ENCODE data around the gene RREB1.
A peak's percentile ranks its signal among the peaks of the same experiment; 100 is the strongest.

The RREB1 gene

DNA sequence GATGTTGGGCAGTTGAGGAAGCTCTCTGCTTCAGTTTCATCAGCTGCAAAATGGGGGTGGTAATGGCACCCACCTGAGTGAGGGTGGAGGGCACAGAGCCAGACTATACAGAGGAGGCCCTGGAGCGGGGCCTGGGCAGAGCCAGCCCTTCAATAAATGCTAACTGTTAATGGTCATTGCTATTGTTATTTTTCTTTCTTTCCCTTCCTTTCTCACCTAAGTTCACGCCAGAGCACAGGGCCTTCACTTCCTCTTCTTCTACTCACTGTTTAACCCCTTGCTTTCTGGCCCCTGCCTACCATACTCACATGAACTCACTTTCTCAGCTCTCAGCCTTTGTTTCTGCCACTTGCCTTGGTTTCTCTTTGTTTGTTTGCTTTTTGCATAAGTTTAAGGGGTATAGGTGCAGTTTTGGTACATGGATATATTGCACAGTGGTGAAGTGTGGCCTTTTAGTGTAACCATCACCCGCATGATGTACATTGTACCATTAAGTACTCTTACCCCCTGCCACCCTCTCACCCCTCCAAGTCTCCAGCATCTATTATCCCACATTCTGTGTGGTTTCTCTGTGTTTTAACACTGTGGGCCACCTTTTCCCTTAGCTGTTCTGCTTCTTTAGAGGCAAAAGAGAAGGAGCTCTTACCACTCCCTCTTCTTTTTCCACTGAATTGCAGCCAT lies 7.5 kb upstream of the RREB1 start:
- no peak for DNase-seq (ENCODE audit: low read depth)

DNA sequence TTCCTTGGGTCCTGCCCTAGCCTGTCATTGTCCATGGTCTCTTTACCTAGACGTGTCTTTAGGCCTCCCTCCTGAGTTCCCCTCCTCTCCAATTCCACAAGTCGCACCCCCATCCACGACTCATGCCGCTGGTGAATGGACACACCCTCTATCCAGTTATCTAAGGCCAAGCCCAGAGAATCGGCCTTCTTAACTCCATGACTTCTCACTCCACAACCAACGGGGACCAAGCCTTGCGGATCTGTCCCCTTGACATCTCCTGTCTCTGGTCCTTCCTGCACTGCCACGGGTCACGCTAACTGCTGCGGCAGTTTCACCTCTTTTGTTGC lies 7.0 kb upstream of the RREB1 start:
- no peak for DNase-seq (ENCODE audit: low read depth)

DNA sequence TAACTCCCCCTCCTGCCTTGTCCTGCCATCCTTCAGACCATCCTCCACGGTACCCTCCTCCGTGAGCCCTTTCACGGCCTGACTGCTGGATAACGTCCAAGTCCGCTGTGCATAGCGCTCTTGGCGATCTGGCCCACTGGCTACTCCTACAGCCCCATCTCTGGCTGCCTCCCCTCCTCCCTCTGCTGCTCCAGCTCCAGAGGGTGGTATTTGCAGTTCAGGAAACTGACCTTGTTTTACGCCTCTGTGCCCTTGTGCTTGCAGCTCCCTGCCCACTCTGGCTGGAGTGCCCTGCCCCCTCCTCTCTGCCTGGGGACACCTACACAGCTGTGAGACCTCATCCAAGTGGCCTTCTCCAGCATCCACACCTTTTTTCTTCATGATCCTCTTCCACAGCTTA lies 6.5 kb upstream of the RREB1 start:
- DNase-seq (ENCODE audit: low read depth) = no peak

DNA sequence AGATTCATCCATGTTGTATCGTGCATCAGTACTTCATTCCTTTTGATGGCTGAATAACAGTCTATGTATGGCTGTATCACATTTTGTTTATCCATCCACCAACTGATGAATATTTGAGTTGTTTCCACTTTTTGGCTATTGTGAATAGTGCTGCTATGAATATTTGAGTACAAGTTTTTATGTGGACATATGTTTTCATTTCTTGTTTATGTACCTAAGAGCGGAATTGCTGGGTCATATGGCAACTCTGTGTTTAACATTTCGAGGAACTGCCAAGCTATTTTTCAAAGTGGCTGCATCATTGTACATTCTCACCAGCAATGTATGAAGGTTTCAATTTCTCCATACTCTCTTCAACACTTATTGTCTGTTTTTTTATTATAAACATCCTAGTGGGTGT lies 3.0 kb upstream of the RREB1 start:
- DNase-seq (ENCODE audit: low read depth) = no peak

DNA sequence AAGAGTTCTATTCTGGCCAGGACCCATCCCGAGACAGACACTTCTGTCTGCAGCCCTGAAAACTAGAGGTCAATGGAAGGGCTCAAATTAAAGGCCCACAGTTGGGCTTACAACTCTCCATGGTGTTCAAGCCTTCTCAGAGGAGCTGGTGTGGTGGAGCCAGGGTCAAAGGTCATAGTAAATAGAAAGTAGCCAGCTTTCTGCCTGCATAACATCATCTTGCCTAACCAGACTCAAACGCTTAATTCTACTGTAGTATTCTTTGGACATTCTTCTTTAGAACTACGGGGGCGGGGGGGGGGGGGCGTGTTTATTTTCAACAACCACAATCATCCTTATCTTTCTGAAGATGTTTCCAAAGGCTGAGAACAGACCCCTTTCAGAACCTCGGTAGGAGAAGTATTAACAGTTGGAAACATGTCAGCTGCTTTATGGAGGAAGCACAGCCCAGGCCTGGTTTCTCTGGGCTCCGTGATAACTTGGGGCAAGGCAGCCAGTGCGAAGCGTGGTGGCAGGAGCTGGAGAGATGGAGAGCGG lies 1.5 kb upstream of the RREB1 start:
- DNase-seq (ENCODE audit: low read depth) = no peak

DNA sequence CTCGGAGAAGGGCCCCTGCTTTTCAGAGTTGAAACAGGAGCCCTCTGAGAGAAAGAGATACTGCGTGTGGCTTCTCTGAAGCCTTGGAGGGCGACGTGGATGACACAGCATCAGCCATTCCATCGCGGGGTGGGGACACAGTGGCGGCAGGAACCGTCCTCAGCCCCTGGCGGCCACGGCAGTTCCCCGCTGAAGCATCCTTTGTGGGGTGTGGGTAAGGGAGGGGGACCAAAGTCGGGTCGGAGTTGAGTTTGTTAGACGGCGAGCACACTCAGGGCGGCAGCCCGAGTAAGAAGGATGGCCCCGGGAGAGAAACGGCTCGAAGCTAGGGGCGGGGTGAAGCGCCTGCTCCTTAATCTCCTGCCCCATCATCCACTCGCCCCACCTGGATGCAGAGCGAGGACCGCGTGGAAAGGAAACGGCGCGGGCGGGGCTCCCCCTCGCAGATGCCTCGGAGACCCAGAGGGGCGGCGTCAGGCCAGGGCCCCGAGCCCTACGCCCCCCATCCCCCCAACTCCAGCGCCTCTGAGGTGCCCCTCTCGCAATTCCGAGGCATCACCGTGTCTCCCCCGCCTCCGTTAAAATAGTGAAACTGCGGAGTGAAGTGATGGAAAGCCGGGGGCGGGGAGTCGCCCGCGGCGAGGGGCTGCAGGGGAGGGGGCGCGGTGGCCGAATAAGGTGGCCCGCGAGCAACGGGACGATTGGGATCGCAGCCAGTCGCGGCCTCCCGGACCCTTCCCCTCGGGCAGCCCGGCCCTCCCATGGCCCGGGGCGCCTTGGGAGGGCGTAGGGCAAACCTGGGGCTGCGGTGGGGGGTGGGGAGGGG lies 796 bp upstream of the RREB1 start:
- DNase-seq (ENCODE audit: low read depth) = peak; percentile 51

DNA sequence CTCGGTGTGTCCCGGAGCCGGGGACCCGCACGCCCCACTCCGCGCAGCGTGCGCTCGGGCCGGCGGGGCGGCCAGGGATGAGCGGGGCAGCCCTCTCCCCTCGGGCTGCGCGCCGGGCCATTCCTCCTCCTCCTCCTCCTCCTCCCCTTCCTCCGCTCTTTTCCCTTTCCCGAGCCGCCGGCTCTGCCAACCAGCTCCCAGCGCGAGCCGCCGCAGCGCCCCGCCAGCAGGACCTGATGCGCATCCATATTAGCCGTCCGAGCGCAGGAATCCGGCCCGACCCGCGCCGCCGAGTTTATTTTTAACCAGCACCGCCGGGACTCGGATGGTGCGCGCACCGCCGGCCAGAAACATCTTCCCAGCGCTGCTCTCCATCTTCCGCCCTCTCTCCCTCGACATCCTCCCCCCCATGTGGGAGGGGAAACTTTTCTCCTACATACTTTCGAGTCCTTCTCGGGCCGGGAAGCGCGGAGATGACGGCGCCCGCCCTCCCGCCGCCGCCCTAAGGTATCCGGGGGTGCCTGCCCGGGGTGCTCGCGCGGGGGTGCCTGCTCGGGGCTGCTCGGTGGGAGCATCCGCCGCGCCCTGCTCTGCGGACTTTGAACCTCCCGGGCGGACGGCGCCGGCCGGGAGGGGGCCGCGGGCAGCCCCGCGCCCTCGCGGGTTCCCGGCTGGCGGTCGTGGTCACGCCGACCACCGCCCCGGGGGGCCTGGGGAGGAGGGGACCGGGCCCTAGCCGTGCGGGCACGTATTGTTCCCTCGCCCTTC lies 619 bp downstream of the RREB1 start:
- DNase-seq (ENCODE audit: low read depth) = peak; percentile 35

DNA sequence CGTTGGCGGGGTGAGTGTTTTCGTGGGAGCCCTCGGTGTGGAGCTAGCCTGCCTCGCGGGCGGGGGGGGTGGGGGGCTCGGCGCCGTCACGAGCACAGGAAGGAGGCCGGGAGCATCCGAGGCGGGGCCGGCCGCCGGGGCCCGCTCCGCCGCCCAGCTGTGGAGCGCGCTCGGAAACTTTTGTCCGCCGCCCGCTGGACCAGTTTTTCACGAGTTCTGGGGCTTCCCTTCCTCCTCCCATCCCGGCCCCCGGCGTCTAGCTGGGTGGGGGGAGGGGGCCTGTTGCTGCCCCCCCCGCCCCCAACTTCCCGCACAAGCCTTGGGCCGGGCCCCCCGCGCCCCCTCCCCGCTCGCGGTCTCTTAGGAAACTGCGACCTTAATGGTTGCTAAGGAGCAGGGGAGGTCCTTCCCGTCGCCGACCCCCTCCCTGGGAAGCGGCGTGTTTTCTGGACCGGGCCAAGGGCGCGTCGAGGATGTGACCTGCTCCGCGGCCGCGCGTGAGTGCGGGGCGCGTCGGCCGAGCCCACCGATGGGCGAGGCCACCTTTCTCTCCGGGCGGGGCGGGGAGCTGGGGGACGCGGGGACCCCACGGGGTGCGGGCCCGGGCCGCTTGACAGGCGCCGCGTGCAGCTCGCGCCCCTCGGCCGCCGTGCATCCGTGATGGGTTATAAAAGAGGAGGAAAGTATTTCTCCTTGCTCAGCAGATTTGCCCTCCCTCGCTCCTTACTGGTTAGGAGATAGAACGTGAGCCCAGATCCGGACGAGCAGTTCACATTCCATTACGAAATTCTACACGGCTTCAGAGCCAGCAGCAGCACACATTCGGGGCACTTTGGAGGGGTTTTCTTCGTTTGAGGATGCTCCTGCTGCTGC lies 1.4 kb downstream of the RREB1 start:
- DNase-seq (ENCODE audit: low read depth) = peak; percentile 19

DNA sequence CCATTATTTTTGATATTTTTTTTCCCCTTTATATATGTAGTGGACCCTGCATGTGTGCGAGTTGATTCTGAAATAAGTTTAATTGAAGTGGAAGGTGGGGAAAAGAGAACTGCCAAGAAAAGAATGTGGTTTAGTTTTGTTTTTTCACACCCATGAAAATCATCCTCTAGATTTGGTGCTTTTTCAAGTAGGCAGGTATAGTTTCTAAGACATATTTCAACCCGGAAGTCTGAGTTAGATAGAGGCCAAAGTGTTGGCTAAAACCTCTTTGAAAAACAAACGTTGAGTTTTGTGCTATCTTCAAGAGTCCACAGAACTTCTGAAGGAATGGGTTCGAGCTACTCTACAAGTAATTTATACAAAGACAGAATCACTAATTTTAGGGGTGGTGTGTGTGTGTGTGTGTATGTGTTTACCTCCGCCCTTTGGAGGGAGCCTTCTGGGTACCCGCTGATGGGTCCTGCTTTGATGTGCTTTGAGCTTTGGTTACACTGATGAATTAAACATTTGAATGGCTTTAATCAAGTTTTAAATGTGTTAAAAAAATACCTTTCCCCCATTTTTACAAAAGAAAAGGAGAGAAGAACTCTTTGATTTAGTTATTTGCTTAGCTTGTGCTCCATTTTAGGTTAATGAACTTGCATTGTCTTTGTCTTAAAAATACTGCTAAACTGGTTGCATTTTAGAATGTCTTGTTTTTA lies 2.5 kb downstream of the RREB1 start:
- no peak for DNase-seq (ENCODE audit: low read depth)

DNA sequence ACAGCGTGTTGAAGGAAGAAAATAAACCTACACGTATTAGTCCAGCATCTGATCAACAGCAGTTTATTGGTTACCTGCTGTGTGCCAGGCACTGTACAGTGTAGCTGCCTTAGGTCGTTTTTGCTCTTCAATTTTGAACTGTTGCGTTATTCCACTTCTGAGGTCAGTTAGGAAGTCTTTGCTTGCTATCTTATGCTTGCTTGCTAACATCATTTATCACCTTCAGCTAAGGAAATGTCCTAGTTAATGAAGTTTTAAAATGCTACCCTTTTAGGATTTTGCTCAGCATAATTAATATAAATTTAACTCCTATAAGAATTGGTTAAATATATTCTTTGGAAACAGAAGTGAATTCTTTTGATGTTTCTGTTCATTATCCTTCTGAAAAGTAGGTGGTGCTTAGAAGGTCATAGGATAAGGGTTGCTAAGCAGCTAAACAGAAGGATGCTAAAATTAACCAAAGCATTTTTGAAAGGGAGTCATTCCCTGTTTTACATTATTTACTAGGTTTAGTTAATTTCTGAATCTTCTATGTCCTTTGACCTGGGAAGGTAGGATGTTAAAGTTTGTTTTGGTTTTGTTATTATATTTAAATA lies 3.4 kb downstream of the RREB1 start:
- no peak for DNase-seq (ENCODE audit: low read depth)

DNA sequence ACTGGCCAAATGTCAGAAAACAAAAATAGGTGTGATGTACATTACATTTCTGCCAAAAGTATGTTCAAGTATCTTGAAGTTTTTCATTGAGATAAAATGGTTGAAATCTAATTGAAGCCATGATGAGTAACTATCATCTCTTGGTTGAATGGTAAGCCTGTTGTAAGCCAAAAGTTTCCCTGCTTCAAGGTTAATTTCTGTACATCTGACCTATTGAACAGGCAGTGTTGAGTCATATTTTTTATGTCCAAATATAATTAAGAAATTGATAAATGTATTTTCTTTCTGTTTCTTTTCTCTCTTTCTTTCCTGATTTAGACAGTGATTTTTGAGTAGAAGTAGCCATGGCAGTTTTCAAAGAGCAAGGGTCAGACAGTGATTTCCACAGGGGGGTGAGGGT lies 4.4 kb downstream of the RREB1 start:
- no peak for DNase-seq (ENCODE audit: low read depth)

DNA sequence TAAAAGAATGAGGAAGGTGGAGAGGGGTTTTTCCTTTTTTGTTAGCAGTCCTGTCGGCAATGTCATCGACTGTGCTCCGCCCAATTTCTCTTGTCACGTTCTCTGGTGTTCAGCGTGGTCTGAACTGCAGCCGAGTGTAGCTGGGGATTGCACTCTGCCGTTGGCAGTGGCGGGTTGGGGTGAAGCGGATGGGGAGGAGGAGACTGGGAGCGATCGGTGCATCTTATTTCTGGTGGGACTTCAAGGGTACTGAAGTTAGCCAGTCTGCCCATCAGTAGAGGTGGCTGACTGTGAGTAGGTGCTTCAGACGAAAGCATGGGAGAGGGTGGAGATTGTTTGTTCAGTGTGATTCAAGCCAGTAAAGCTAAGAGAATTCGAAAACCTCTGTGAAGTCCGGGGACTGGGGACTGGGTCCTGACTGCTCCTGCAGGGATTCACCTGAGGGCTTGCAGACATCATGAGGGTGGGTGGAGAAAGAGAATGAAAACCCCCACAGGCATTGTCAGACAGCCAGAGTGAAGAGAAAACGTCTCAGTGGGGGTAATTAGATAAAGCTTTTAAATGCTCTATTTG lies 5.1 kb downstream of the RREB1 start:
- peak; percentile 19 for DNase-seq (ENCODE audit: low read depth)

DNA sequence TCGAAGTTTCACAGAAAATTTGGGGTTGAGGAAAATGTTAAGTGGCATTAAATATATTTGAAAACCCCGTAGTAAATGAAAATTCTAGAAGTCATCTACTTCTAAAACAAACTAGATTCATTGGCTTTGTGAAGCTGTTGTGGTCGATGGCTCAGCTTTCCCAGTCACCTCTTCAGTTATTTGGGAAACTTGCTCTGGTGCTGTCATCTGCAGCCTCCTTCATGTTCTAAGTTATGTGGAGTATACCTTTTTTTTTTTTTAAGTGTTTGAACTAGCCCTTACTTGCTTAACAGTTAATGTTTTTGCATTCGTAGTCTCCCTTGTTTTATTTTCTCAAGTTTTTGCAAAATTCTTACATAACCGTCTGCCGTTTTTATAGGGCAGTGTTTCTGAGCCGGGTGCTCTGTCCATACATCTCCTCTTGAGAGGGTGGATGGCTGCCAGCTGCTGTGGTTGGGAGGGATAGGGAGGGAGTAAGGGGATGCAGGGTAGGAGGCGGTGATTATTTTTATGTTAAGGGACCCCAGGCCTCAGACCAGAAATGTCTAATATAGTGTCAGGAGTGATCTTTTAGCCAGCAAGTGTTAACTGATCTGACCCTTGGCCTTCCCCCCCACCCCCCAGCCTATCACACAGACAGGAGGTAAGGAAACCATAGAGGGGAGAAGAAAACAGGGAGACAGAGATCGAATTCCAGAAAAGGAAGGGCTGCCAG lies 7.1 kb downstream of the RREB1 start:
- DNase-seq (ENCODE audit: low read depth) = no peak

DNA sequence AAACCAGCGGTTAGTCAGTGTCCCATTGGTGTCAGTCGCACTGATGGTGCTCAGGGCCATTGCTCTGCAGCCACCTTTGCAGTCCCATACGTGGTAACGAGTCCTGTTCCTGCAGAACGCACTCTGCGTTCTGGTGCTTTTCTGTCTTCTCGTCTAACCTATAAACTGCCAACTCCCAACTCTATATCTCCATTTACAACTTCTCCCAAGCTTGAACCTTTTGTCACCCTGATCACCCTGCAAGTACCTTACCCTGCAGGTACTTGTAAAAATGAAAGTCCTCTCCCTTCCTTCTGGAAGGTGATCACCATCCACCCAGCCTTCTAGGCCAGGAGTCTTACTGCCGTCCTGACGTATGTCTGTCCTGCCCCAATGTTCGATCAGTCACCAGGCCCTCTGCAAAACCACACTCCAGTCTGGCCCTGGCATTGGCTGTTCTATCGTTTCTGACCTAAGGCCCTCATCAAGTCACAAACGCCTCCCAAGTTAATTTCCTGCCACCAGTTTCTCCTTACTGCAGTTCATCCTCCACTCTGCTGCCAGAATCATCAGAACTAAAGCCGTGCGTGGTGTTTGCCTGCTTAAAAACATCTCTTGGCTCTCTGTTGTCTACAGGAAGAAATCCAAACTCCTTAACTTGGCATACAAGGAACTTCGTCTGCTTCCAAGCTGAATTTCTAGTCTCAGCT lies 7.9 kb downstream of the RREB1 start:
- DNase-seq (ENCODE audit: low read depth) = no peak

DNA sequence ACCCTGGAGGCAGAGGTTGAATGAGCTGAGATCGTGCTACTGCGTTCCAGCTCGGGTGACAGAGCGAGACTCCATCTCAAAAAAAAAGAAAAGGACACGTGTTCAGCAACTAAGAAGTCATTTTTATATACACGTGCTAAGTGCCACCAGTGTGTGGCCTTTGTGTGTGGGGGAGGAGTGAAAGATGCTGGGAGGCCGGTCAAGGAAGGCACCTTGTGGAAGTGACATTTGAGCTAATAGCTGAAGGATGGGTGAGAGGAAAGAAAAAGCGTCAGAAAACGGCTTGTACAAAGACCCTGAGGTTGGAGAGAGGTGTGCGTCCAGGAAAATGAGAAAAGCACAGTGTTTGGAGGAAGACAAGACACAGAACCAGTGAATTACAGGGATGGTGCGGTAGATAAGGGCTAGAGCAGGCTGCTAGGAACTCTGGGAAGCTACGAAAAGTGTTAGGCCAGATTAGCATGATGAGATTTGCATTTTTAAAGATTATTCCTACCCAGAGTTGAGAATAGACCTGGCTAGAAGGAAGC lies 11.6 kb downstream of the RREB1 start:
- no peak for DNase-seq (ENCODE audit: low read depth)

DNA sequence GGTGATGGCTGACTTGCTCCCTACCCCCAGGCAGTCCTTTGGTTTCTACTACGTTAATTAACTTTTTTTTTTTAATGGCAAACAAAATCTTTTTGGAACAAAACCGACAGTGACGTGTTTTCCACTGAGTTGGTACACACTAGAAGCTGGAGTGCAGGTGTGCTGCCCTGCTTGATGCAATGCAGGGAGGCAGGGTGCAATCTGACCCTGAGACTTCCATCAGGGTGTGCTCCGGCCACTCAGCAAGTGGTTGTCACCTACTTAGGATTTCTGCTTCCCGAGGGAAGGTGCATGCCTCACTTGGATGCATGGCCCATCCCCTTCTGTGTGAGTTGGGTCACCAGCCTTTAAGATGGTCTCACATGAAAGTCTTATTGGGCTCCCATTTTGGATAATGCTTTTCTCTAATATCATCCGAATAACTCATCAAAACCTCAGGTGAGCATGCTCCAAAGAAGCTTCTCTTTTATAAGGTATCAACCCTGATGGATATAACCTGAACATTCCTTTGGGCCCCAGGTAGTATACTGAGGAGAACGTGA lies 14.0 kb downstream of the RREB1 start:
- no peak for DNase-seq (ENCODE audit: low read depth)

DNA sequence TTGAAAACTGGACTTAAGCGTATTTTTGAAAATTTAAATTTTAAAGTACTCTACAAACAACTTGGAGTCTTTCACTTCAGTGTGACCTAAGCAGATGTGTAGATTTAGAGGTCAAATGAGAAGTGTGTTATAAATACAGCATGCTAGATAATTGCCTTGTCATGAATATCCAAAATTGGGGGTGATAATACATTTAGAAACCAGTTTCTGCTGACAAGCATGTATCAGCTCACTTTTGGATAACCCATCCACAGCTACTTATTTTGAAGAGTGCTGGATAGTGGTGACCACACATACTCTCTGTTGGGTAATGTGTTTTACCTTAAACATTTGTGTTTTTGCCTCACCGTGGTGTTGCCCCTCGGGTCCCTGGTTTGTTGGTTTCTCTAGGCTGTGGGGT lies 14.9 kb downstream of the RREB1 start:
- no peak for DNase-seq (ENCODE audit: low read depth)

DNA sequence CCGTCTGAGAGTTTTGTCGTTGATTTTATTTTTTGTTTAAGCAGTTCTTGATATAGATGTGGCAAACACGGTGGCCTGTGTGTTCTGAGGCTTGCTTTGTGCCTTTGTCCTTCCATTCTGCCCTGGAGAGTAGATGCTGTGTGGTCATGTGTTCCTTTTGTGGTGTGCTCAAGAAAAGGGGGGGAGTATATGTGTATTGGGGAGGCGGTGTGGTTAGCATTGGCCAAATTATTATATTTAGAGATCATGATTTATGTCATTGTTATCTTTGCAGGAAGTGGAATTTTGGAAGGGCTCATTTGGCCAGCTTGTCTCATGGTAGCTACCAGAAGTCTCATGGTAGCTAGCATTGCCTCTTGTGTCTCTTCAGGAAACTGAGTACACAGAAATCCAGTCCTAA lies 16.4 kb downstream of the RREB1 start:
- DNase-seq (ENCODE audit: low read depth) = no peak

DNA sequence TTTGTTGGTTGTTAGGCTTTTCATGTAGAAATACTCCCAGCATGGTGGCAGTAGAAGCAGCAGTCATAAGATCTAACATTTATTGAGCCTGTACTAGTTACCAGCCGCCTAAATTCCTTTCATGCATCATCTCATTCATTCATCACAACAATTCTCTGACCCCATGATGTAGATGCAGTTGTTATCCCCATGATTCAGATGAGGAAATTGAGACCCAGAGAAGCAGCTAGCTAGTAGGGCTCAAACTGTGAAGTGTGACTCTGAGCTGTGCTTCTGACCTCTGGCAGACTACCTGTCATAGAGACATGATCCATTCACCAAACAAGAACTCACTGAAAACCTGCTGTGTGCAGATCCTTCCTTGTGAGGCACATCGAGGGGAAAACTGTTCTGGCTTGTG lies 16.9 kb downstream of the RREB1 start:
- DNase-seq (ENCODE audit: low read depth) = no peak

Measured in activated T-cell treated with anti-CD3 and anti-CD28 coated beads for 1 hour (primary cell).